Measurements from ENCODE around the gene TPD52L2.

- TF ChIP-seq SREBF2 (IDR thresholded peaks at IDR 0.05): no peak
- no peak for TF ChIP-seq USF2 (IDR thresholded peaks at IDR 0.05)
- no peak; the same call in 2 of the 3 replicates for TF ChIP-seq CTCF (IDR thresholded peaks at IDR 0.05)
- no peak for TF ChIP-seq RCOR1 (IDR thresholded peaks at IDR 0.05; ENCODE audit: low read depth, low read length)
- TF ChIP-seq POLR2AphosphoS2 (conservative IDR thresholded peaks at IDR 0.05; ENCODE audit: low read length): no peak
- TF ChIP-seq NPAS2 (CRISPR knock-in tag; IDR thresholded peaks at IDR 0.05; ENCODE audit: borderline replicate concordance): no peak
- no peak for TF ChIP-seq RAD21 (conservative IDR thresholded peaks at IDR 0.05 in 1 of 2, IDR thresholded peaks at IDR 0.05 in 1 of 2)
- TF ChIP-seq EP300 (IDR thresholded peaks at IDR 0.05): no peak
- TF ChIP-seq POLR2A (IDR thresholded peaks at IDR 0.05; ENCODE audit: low read length): no peak; the same call in 1 of the 2 replicates
Measured at GRCh38 chr20:63864545-63864977, 509 bp upstream of the TPD52L2 start.

Measured in A549 (cell line).